ENCODE data around the gene USP3. TPM values are rescaled to one million over a fixed set of nuclear protein-coding genes. Genes with fewer than 3 reads are reported as not detected.

The USP3 gene
- total RNA-seq, 2 donors from 2014 or later, result 57.6 to 74.2 TPM

- no peak overlapping the region for H3K9ac ChIP-seq (ENCODE audit: low read depth in 2 of 2, low read length in 2 of 2)
- H3K4me3 ChIP-seq, result no peak overlapping the region
- no peaks in the 10 kb centered on the region for H3K9me3 ChIP-seq
- no peak overlapping the region for H3K27ac ChIP-seq
- intact Hi-C loops (cut with DNase I), result no loop called here
- no peak for DNase-seq
- H3K27me3 ChIP-seq, result no peaks in the 10 kb centered on the region
- H3K36me3 ChIP-seq, result no peaks in the 10 kb centered on the region
- H3K4me1 ChIP-seq, result no peaks in the 10 kb centered on the region
- TF ChIP-seq, protein P1, sequence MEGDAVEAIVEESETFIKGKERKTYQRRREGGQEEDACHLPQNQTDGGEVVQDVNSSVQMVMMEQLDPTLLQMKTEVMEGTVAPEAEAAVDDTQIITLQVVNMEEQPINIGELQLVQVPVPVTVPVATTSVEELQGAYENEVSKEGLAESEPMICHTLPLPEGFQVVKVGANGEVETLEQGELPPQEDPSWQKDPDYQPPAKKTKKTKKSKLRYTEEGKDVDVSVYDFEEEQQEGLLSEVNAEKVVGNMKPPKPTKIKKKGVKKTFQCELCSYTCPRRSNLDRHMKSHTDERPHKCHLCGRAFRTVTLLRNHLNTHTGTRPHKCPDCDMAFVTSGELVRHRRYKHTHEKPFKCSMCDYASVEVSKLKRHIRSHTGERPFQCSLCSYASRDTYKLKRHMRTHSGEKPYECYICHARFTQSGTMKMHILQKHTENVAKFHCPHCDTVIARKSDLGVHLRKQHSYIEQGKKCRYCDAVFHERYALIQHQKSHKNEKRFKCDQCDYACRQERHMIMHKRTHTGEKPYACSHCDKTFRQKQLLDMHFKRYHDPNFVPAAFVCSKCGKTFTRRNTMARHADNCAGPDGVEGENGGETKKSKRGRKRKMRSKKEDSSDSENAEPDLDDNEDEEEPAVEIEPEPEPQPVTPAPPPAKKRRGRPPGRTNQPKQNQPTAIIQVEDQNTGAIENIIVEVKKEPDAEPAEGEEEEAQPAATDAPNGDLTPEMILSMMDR (IDR thresholded peaks at IDR 0.05), result no peak
These were observed 56.5 kb downstream of the USP3 start for GRCh38 chr15:63560741-63561448.

- Histone ChIP-seq H3K27ac (no peak overlapping the region), H3K9me3 (no peaks in the 10 kb centered on the region), H3K36me3 (no peaks in the 10 kb centered on the region), H3K4me1 (no peaks in the 10 kb centered on the region), H3K27me3 (no peaks in the 10 kb centered on the region), H3K9ac (ENCODE audit: low read depth in 2 of 2, low read length in 2 of 2) (no peak overlapping the region), H3K4me3 (no peak overlapping the region)
- intact Hi-C loops (cut with DNase I), result no loop called here
- DNase-seq, result no peak
- TF ChIP-seq, protein P1 (IDR thresholded peaks at IDR 0.05), result no peak
These were observed 59.7 kb downstream of the USP3 start for GRCh38 chr15:63564093-63564492.

- Histone ChIP-seq H3K27ac (no peak overlapping the region), H3K4me3 (no peak overlapping the region), H3K27me3 (no peaks in the 10 kb centered on the region), H3K4me1 (no peaks in the 10 kb centered on the region), H3K36me3 (peaks cover 6% of the 10 kb centered on the region), H3K9ac (ENCODE audit: low read depth in 2 of 2, low read length in 2 of 2) (no peak overlapping the region), H3K9me3 (no peaks in the 10 kb centered on the region)
- DNase-seq, result no peak
- intact Hi-C loops (cut with DNase I), result no loop called here
- TF ChIP-seq, protein P1 (IDR thresholded peaks at IDR 0.05), result no peak
These were observed 61.3 kb downstream of the USP3 start for GRCh38 chr15:63565536-63566186.

GRCh38 chr15:63572749-63573464 lies 68.5 kb downstream of the USP3 start:
- TF ChIP-seq, protein P1 (IDR thresholded peaks at IDR 0.05), result no peak
- intact Hi-C loops (cut with DNase I), result no loop called here
- Histone ChIP-seq H3K36me3 (peaks cover 13% of the 10 kb centered on the region), H3K9ac (ENCODE audit: low read depth in 2 of 2, low read length in 2 of 2) (no peak overlapping the region), H3K27ac (no peak overlapping the region), H3K4me3 (no peak overlapping the region), H3K27me3 (no peaks in the 10 kb centered on the region), H3K4me1 (no peaks in the 10 kb centered on the region), H3K9me3 (no peaks in the 10 kb centered on the region)
- no peak for DNase-seq

DNA sequence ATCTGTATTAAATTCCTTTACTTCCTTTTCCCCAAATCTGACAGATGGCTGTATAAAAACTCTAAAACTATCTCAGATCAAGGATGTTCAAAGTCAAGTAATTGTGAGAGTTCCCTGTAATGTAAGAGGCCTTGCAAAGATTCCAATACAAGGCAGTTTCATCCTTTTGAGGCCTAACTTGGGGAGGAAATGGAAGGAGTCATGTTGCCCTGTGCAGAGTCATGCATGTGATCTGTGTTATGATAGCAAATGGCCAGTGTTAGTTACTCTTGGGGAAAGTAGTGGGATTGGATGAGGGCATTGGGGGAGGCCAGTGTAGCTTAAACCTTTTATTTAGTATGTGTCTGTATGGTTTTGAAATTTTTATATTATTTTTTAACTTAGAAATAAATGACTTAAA lies 69.1 kb downstream of the USP3 start:
- Histone ChIP-seq H3K27me3 (no peaks in the 10 kb centered on the region), H3K4me1 (no peaks in the 10 kb centered on the region), H3K27ac (no peak overlapping the region), H3K36me3 (peaks cover 13% of the 10 kb centered on the region), H3K9ac (ENCODE audit: low read depth in 2 of 2, low read length in 2 of 2) (no peak overlapping the region), H3K9me3 (no peaks in the 10 kb centered on the region), H3K4me3 (no peak overlapping the region)
- intact Hi-C loops (cut with DNase I), result no loop called here
- DNase-seq, result no peak
- TF ChIP-seq, protein P1 (IDR thresholded peaks at IDR 0.05), result no peak
